H9 (cell line): ENCODE data around the gene PAM. TPM values are rescaled to one million over a fixed set of nuclear protein-coding genes. Genes with fewer than 3 reads are reported as not detected.

Source experiments
- DNase-seq: peaks from one replicate; pipeline ENCODE4 v3.0.0-alpha.2; 2017
- H2AFZ ChIP-seq: one replicate; pipeline ENCODE4 v1.6.1; 2013; ENCODE audit warnings: mild to moderate bottlenecking, low read length, control low read depth, moderate library complexity
- H2AK5ac ChIP-seq: 2 replicates; pipeline ENCODE4 v1.6.1; 2013; ENCODE audit warnings: low read length, control low read depth, mixed read lengths; ENCODE audit not compliant: insufficient read length
- H2BK120ac ChIP-seq: one replicate; pipeline ENCODE4 v1.6.1; 2013; ENCODE audit warnings: low read depth, mild to moderate bottlenecking, low read length, control low read depth, inconsistent platforms; ENCODE audit not compliant: poor library complexity, severe bottlenecking
- H2BK12ac ChIP-seq: 2 replicates; pipeline ENCODE4 v1.6.1; 2013; ENCODE audit warnings: low read length, control low read depth, mixed read lengths, low read depth; ENCODE audit not compliant: insufficient read length
- H2BK15ac ChIP-seq: 2 replicates; pipeline ENCODE4 v1.6.1; 2013; ENCODE audit warnings: low read depth, low read length, control low read depth
- H2BK20ac ChIP-seq: one replicate; pipeline ENCODE4 v1.6.1; 2013; ENCODE audit warnings: low read depth, mild to moderate bottlenecking, low read length, control low read depth, inconsistent platforms; ENCODE audit not compliant: poor library complexity, severe bottlenecking
- H2BK5ac ChIP-seq: 2 replicates; pipeline ENCODE4 v1.6.1; 2013; ENCODE audit warnings: low read length, control low read depth, mixed read lengths; ENCODE audit not compliant: insufficient read length
- H3K14ac ChIP-seq: 2 replicates; pipeline ENCODE4 v1.6.1; 2013; ENCODE audit warnings: low read length, control low read depth; ENCODE audit not compliant: insufficient read depth
- H3K18ac ChIP-seq: 2 replicates; pipeline ENCODE4 v1.6.1; 2013; ENCODE audit warnings: low read depth, mild to moderate bottlenecking, mixed read lengths, low read length, control low read depth; ENCODE audit not compliant: insufficient read length
- H3K23ac ChIP-seq: 2 replicates; pipeline ENCODE4 v1.6.1; 2013; ENCODE audit warnings: low read length, control low read depth, mixed read lengths, low read depth; ENCODE audit not compliant: insufficient read length
- H3K23me2 ChIP-seq: 2 replicates; pipeline ENCODE4 v1.6.1; 2013; ENCODE audit warnings: low read depth, mild to moderate bottlenecking, mixed read lengths, low read length, control low read depth; ENCODE audit not compliant: insufficient read length, poor library complexity, severe bottlenecking
- H3K27ac ChIP-seq: 2 replicates; pipeline ENCODE4 v1.5.1; 2013; ENCODE audit warnings: low read length, control low read depth, mixed read lengths, low read depth; ENCODE audit not compliant: insufficient read length
- H3K27me3 ChIP-seq: 2 replicates; pipeline ENCODE4 v1.6.1; 2013; ENCODE audit warnings: low read length, control low read depth, inconsistent platforms; ENCODE audit not compliant: insufficient read depth
- H3K4ac ChIP-seq: 2 replicates; pipeline ENCODE4 v1.6.1; 2013; ENCODE audit warnings: low read depth, mild to moderate bottlenecking, control low read depth, inconsistent platforms, low read length, moderate library complexity
- H3K4me1 ChIP-seq: 2 replicates; pipeline ENCODE4 v1.6.1; 2013; ENCODE audit warnings: low read length, control low read depth, inconsistent platforms; ENCODE audit not compliant: insufficient read depth
- H3K4me2 ChIP-seq: 2 replicates; pipeline ENCODE4 v1.6.1; 2013; ENCODE audit warnings: low read length, control low read depth, mixed read lengths; ENCODE audit not compliant: insufficient read length, insufficient read depth
- H3K56ac ChIP-seq: 2 replicates; pipeline ENCODE4 v1.6.1; 2013; ENCODE audit warnings: low read depth, mild to moderate bottlenecking, mixed read lengths, low read length, control low read depth; ENCODE audit not compliant: insufficient read length
- H3K79me1 ChIP-seq: 2 replicates; pipeline ENCODE4 v1.6.1; 2013; ENCODE audit warnings: low read depth, mild to moderate bottlenecking, moderate library complexity, low read length, control low read depth, inconsistent platforms; ENCODE audit not compliant: insufficient read depth, poor library complexity, severe bottlenecking
- H3K79me2 ChIP-seq: 2 replicates; pipeline ENCODE4 v1.6.1; 2013; ENCODE audit warnings: low read length, control low read depth, inconsistent platforms; ENCODE audit not compliant: insufficient read depth
- H3K9ac ChIP-seq: 2 replicates; pipeline ENCODE4 v1.6.1; 2013; ENCODE audit warnings: low read length, control low read depth, mixed read lengths; ENCODE audit not compliant: insufficient read length; ENCODE audit errors: extremely low read depth
- H3K9me3 ChIP-seq: one replicate; pipeline ENCODE4 v1.6.1; 2013; ENCODE audit warnings: low read depth, low read length, inconsistent platforms; ENCODE audit not compliant: control insufficient read depth
- H3T11ph ChIP-seq: one replicate; pipeline ENCODE4 v1.6.1; 2013; ENCODE audit warnings: mild to moderate bottlenecking, low read length, control low read depth, inconsistent platforms
- H4K20me1 ChIP-seq: one replicate; pipeline ENCODE4 v1.6.1; 2013; ENCODE audit not compliant: control insufficient read depth, insufficient read length, insufficient read depth
- H4K5ac ChIP-seq: 2 replicates; pipeline ENCODE4 v1.6.1; 2013; ENCODE audit warnings: low read depth, mild to moderate bottlenecking, mixed read lengths, low read length, control low read depth; ENCODE audit not compliant: insufficient read length
- H4K8ac ChIP-seq: replicated peaks from 2 replicates; pipeline ENCODE4 v1.6.1; 2013; ENCODE audit warnings: low read length, control low read depth, mixed read lengths, low read depth; ENCODE audit not compliant: insufficient read length
- H4K91ac ChIP-seq: 2 replicates; pipeline ENCODE4 v1.6.1; 2013; ENCODE audit warnings: low read depth, mild to moderate bottlenecking, moderate library complexity, mixed read lengths, low read length, control low read depth; ENCODE audit not compliant: insufficient read length
- H3K27ac Mint-ChIP-seq, 3 experiments: 2 replicates in 2 of 3; 3 replicates in 1 of 3; pipeline ENCODE4 v1.8.0; 2020 to 2021; ENCODE audit warnings: mixed read lengths in 3 of 3, mild to moderate bottlenecking in 1 of 3, moderate library complexity in 1 of 3
- H3K27me3 Mint-ChIP-seq: 2 replicates; pipeline ENCODE4 v1.8.0; 2021; ENCODE audit warnings: low read depth, mild to moderate bottlenecking, moderate library complexity, mixed read lengths
- H3K36me3 Mint-ChIP-seq, 3 experiments: 2 replicates in 2 of 3; 3 replicates in 1 of 3; pipeline ENCODE4 v1.8.0; 2020 to 2021; ENCODE audit warnings: low read depth in 3 of 3, mixed read lengths in 3 of 3; ENCODE audit not compliant: insufficient read depth in 1 of 3
- H3K4me1 Mint-ChIP-seq, 2 experiments: 2 replicates each; pipeline ENCODE4 v1.8.0; 2020; ENCODE audit warnings: mixed read lengths in 2 of 2
- H3K4me3 Mint-ChIP-seq, 2 experiments: 2 replicates in 1 of 2; 3 replicates in 1 of 2; pipeline ENCODE4 v1.8.0; 2020 to 2021; ENCODE audit warnings: mild to moderate bottlenecking in 2 of 2, mixed read lengths in 2 of 2, moderate library complexity in 1 of 2
- H3K9me3 Mint-ChIP-seq, 2 experiments: 2 replicates in 1 of 2; 3 replicates in 1 of 2; pipeline ENCODE4 v1.8.0; 2020; ENCODE audit warnings: mild to moderate bottlenecking in 2 of 2, mixed read lengths in 2 of 2, moderate library complexity in 1 of 2
- WGBS: extraction: QIAGEN DNeasy Blood & Tissue Kit; methylation state at CpG from one replicate; pipeline ENCODE4 v1.1.7; 2013; ENCODE audit warnings: missing lambda C conversion rate, low lambda C conversion rate, mixed read lengths; ENCODE audit not compliant: insufficient read length; ENCODE audit errors: extremely low coverage; 5-methylcytosine and 5-hydroxymethylcytosine counted together
- total RNA-seq: library from RNA; stranded (reverse); gene quantifications from 2 replicates; pipeline ENCODE4 v1.2.1, GENCODE V29; 2021
- TF ChIP-seq, protein P1 (sequence below): fragments of 200-600 bp; sonication (generic); conservative IDR thresholded peaks from 3 replicates; pipeline ENCODE4 v1.8.0; 2021; ENCODE audit warnings: antibody characterized with exemption, mild to moderate bottlenecking

Gene PAM
- total RNA-seq, 1 experiment from 2014 or later = 31.5 TPM

GRCh38 chr5:102788788-102789187 lies 33.7 kb downstream of the PAM start:
- Mint-ChIP-seq H3K27me3 (no peaks in the 10 kb centered on the region), H3K36me3 (peaks cover 2 to 11% (median 4%) of the 10 kb centered on the region in 3 experiments), H3K4me3 (no peak overlapping the region), H3K4me1 (peaks cover 13 to 15% of the 10 kb centered on the region in 2 experiments), H3K27ac (no peak overlapping the region), H3K9me3 (peaks cover 4 to 6% of the 10 kb centered on the region in 2 experiments)
- no peaks in the 10 kb centered on the region for H4K20me1 ChIP-seq
- DNase-seq = no peak
- H3K23ac ChIP-seq = no peak overlapping the region
- no peak overlapping the region for H3T11ph ChIP-seq
- no peak overlapping the region for H2BK20ac ChIP-seq
- no peak overlapping the region for H3K14ac ChIP-seq
- H3K4me2 ChIP-seq = no peak overlapping the region
- no peak overlapping the region for H2BK120ac ChIP-seq
- no peak overlapping the region for H3K27ac ChIP-seq
- no peak overlapping the region for H3K18ac ChIP-seq
- no peak overlapping the region for H4K5ac ChIP-seq
- H3K27me3 ChIP-seq = no peaks in the 10 kb centered on the region
- H3K56ac ChIP-seq = no peak overlapping the region
- H3K9ac ChIP-seq = no peak overlapping the region
- no peaks in the 10 kb centered on the region for H3K9me3 ChIP-seq
- H3K79me1 ChIP-seq = no peaks in the 10 kb centered on the region
- no CpG with 5 or more reads among the region's 2 CpGs for WGBS
- H3K4me1 ChIP-seq = no peaks in the 10 kb centered on the region
- H3K23me2 ChIP-seq = no peaks in the 10 kb centered on the region
- H4K8ac ChIP-seq = no peak overlapping the region
- H2AK5ac ChIP-seq = no peak overlapping the region
- TF ChIP-seq, protein P1, sequence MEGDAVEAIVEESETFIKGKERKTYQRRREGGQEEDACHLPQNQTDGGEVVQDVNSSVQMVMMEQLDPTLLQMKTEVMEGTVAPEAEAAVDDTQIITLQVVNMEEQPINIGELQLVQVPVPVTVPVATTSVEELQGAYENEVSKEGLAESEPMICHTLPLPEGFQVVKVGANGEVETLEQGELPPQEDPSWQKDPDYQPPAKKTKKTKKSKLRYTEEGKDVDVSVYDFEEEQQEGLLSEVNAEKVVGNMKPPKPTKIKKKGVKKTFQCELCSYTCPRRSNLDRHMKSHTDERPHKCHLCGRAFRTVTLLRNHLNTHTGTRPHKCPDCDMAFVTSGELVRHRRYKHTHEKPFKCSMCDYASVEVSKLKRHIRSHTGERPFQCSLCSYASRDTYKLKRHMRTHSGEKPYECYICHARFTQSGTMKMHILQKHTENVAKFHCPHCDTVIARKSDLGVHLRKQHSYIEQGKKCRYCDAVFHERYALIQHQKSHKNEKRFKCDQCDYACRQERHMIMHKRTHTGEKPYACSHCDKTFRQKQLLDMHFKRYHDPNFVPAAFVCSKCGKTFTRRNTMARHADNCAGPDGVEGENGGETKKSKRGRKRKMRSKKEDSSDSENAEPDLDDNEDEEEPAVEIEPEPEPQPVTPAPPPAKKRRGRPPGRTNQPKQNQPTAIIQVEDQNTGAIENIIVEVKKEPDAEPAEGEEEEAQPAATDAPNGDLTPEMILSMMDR = no peak
- H2AFZ ChIP-seq = no peak overlapping the region
- no peak overlapping the region for H2BK15ac ChIP-seq
- H2BK12ac ChIP-seq = no peak overlapping the region
- H3K79me2 ChIP-seq = no peaks in the 10 kb centered on the region; the same call in 1 of the 2 replicates
- H2BK5ac ChIP-seq = no peak overlapping the region
- no peak overlapping the region for H3K4ac ChIP-seq
- no peak overlapping the region for H4K91ac ChIP-seq
